Measurements from ENCODE around the gene PTPRN2.

GRCh38 chr7:158270856-158271413, 316.7 kb downstream of the PTPRN2 start:
- TF ChIP-seq POLR2AphosphoS5 (IDR thresholded peaks at IDR 0.05; ENCODE audit: low read depth, low read length): no peak
- no peak for TF ChIP-seq CTCF (IDR thresholded peaks at IDR 0.05)
